ENCODE data around the gene ATP9A.
"Not testable (repeated sequence)": the region's sequence is repeated elsewhere in the genome, so short reads cannot be mapped to it uniquely, and the experiment has no call there.

Gene ATP9A

DNA sequence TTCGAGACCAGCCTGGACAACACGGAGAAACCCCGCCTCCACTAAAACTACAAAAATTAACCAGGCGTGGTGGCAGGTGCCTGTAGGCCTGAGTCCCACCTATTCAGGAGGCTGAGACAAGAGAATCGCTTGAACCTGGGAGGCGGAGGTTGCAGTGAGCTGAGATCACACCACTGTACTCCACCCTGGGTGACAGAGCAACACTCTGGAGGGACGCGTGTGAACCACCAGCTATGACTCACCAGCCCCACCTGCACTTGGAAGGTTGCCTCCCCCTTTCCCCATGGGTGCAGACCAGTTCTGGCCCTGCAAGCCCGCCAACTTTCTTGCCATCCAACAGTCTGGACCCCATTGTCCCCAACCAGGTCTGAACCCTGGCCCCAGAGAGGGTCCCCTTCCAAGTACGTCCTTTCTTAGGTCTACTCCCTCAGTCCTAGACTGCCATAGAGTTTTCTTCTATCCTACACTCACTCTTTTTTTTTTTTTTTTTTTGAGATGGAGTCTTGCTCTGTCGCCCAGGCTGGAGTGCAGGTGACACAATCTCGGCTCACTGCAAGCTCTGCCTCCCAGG, 29.2 kb downstream of the ATP9A start:
- TF ChIP-seq CTCF (IDR thresholded peaks at IDR 0.05; ENCODE audit: low read depth, low read length): no peak
- no peak overlapping the region for H3K4me3 ChIP-seq (ENCODE audit: low read depth, low read length)

DNA sequence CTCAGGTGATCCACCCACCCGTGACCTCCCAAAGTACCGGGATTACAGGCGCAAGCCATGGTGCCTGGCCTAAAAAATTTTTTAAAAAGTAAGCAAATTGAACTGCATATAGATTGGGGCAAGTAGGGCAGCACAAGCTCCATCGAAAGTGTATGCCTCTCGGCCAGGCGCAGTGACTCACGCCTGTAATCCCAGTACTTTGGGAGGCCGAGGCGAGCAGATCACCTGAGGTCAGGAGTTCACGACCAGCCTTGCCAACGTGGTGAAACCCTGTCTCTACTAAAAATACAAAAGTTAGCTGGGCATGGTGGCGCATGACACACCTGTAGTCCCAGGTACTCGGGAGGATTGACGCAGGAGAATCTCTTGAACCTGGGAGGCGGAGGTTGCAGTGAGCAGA, 29.9 kb downstream of the ATP9A start:
- H3K4me3 ChIP-seq (ENCODE audit: low read depth, low read length): not testable (repeated sequence)

DNA sequence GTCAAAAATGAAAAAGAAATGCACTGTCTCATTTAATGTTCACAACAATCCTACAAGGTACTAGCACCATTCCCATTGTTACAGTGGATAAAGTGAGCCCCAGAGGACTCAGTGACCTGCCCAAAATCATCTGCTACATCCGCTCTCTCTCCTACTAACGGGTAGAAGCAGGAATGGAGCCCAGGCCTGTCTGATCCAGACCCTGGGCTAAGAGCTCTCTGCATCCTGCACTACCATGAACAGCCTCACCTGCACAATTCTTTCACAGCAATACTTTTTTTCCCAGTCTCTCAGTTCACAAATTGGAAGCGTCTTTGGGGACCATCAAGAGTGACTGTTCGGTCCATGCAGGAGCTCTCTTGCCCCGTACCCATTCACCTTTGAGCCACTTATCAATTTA, 31.2 kb downstream of the ATP9A start:
- no peak for TF ChIP-seq CTCF (IDR thresholded peaks at IDR 0.05; ENCODE audit: low read depth, low read length)

DNA sequence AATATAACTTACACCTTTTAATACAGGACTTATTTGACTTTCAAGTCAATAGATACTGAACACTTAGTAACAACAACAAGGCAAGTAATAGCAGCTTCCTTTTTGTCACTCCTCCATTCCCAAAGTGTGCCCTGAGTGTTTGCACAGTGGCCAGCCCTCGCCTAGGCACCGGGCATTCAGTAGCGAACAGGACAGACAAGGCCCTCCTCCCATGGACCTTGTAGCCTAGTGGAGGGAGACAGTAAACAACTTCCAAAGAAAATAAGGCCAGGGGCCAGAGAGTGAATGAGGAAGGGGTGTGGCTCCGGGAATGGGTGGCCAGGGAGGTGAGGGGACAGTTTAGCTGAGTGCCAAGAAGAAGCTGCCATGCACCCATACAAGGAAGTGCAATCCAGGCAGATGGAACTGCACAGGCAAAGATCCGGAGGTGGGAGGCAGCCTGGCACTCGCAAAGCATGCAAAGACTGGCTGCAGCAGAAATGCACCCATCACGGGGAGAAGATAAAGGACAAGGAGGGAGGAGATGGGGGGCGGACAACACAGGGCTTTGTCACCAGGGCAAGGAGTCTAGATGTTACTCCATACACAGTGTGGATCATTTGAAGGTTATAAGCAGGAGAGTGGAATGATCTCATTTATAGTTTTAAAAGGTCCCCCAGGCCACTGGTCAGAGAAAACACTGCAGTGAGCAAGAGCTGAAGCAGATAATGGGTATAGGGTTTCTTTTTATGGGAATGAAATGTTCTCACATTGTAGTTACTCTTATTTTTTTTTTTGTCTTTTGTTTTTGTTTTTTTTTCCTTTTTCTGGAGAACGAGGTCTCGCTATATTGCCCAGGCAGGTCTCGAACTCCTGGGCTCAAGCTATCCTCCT, 32.2 kb downstream of the ATP9A start:
- TF ChIP-seq CTCF (IDR thresholded peaks at IDR 0.05; ENCODE audit: low read depth, low read length): no peak
- H3K4me3 ChIP-seq (ENCODE audit: low read depth, low read length): no peak overlapping the region

More for the DNA sequence above, 31.2 kb downstream of the ATP9A start:
- no peak overlapping the region for H3K4me3 ChIP-seq (ENCODE audit: low read depth, low read length)

GRCh38 chr20:51734876-51735720, 33.1 kb downstream of the ATP9A start:
- no peak for TF ChIP-seq CTCF (IDR thresholded peaks at IDR 0.05; ENCODE audit: low read depth, low read length)
- H3K4me3 ChIP-seq (ENCODE audit: low read depth, low read length): no peak overlapping the region

GRCh38 chr20:51733070-51733469, 35.1 kb downstream of the ATP9A start:
- no peak overlapping the region for H3K4me3 ChIP-seq (ENCODE audit: low read depth, low read length)
- TF ChIP-seq CTCF (IDR thresholded peaks at IDR 0.05; ENCODE audit: low read depth, low read length): no peak

- TF ChIP-seq CTCF (IDR thresholded peaks at IDR 0.05; ENCODE audit: low read depth, low read length): no peak
- H3K4me3 ChIP-seq (ENCODE audit: low read depth, low read length): peak overlapping the region; percentile 20
Observed at GRCh38 chr20:51732096-51732791, 35.9 kb downstream of the ATP9A start.

Data from WI38 (cell line).